CD4-positive, alpha-beta T cell (primary cell): Measurements from ENCODE around the gene PTGER4. TPM values are rescaled to one million over a fixed set of nuclear protein-coding genes. Genes with fewer than 3 reads are reported as not detected.

Experiments used
- ATAC-seq: fragments of 200-7000 bp; cut with Tn5 transposase; one replicate; pipeline ENCODE4 v1.10.0; 2022; ENCODE audit warnings: mild to moderate bottlenecking; ENCODE audit not compliant: poor library complexity
- CTCF ChIA-PET: fragments of 350-600 bp; sonication (Branson Sonifier 250); formaldehyde crosslinking; loops from one replicate; lab custom pipeline; 2021; ENCODE audit warnings: antibody characterized with exemption, inconsistent platforms; lab: Charles Lee
- POLR2A ChIA-PET: fragments of 350-600 bp; sonication (Branson Sonifier 250); formaldehyde crosslinking; loops from one replicate; lab custom pipeline; 2021; ENCODE audit warnings: antibody characterized with exemption, inconsistent platforms; lab: Charles Lee
- DNase-seq, 14 experiments: peaks; one replicate each; pipeline ENCODE4 v3.0.0-alpha.2; 2013 to 2020; ENCODE audit warnings: mixed read lengths in 2 of 14
- H3K27ac ChIP-seq, 2 donors: one replicate each; pipeline versions ENCODE4 v1.5.1 to v1.7.0; 2013; ENCODE audit warnings: low read length in 2 of 2, low read depth in 1 of 2, mild to moderate bottlenecking in 1 of 2
- H3K27me3 ChIP-seq, 2 experiments: 1 replicate in 1 of 2; 2 replicates in 1 of 2; pipeline versions ENCODE4 v1.6.1 to v1.7.0; 2013; ENCODE audit warnings: low read length in 2 of 2, control low read depth in 1 of 2, mild to moderate bottlenecking in 1 of 2, moderate library complexity in 1 of 2; ENCODE audit not compliant: insufficient read depth in 2 of 2, control insufficient read depth in 1 of 2
- H3K36me3 ChIP-seq: one replicate; pipeline ENCODE4 v1.6.1; 2013; ENCODE audit warnings: low read length, control low read depth; ENCODE audit not compliant: insufficient read depth
- H3K4me1 ChIP-seq: one replicate; pipeline ENCODE4 v1.6.1; 2013; ENCODE audit warnings: low read length, control low read depth; ENCODE audit not compliant: insufficient read depth
- H3K4me3 ChIP-seq: one replicate; pipeline ENCODE4 v1.5.1; 2013; ENCODE audit warnings: mild to moderate bottlenecking, low read length, moderate library complexity
- H3K9me3 ChIP-seq, 2 experiments: 1 replicate in 1 of 2; 2 replicates in 1 of 2; pipeline versions ENCODE4 v1.6.1 to v1.7.0; 2013; ENCODE audit warnings: low read length in 2 of 2, mild to moderate bottlenecking in 2 of 2, control low read depth in 1 of 2, moderate library complexity in 1 of 2; ENCODE audit not compliant: control insufficient read depth in 1 of 2, insufficient read depth in 1 of 2
- H3K27ac Mint-ChIP-seq: one replicate; pipeline ENCODE4 v1.8.0; 2020; ENCODE audit warnings: mixed read lengths
- H3K27me3 Mint-ChIP-seq: one replicate; pipeline ENCODE4 v1.8.0; 2021; ENCODE audit warnings: mixed read lengths
- H3K36me3 Mint-ChIP-seq: one replicate; pipeline ENCODE4 v1.8.0; 2021; ENCODE audit warnings: low read depth, mixed read lengths
- H3K4me1 Mint-ChIP-seq: one replicate; pipeline ENCODE4 v1.8.0; 2021; ENCODE audit warnings: low read depth, mixed read lengths
- H3K4me3 Mint-ChIP-seq: one replicate; pipeline ENCODE4 v1.8.0; 2020; ENCODE audit warnings: mild to moderate bottlenecking, mixed read lengths
- H3K9me3 Mint-ChIP-seq: one replicate; pipeline ENCODE4 v1.8.0; 2020; ENCODE audit warnings: mixed read lengths
- CTCF ChIP-seq: fragments of 200-600 bp; IDR thresholded peaks from one replicate; pipeline ENCODE4 v1.8.0; 2022; ENCODE audit warnings: antibody characterized with exemption, mild to moderate bottlenecking
- intact Hi-C, 2 experiments: fragments of 100-400 bp; cut with DNase I in 1 of 2; cut with micrococcal nuclease in 1 of 2; formaldehyde crosslinking; loops; one replicate each; pipeline versions ENCODE4 v1.15.1 to v1.9.0; 2023 to 2025; cut with DNase I, micrococcal nuclease
- total RNA-seq, 174 experiments: library from RNA in 2 of 174; stranded (reverse) in 2 of 174; gene quantifications; one replicate each; pipeline ENCODE4 v1.2.3 and lab custom pipeline; 2021 to 2026

The PTGER4 gene
- total RNA-seq, 2 experiments from 2014 or later, result 352 to 356 TPM

- H3K9me3 Mint-ChIP-seq, result no peaks in the 10 kb centered on the region
- Histone ChIP-seq H3K27ac (no peak overlapping the region), H3K9me3 (no peaks in the 10 kb centered on the region), H3K4me3 (no peak overlapping the region), H3K36me3 (no peaks in the 10 kb centered on the region), H3K27me3 (no peaks in the 10 kb centered on the region), H3K4me1 (peaks cover 32% of the 10 kb centered on the region)
- H3K4me1 Mint-ChIP-seq, result peaks cover 47% of the 10 kb centered on the region
- no peaks in the 10 kb centered on the region for H3K27me3 Mint-ChIP-seq
- ATAC-seq (no peak), DNase-seq (no peak)
- CTCF ChIA-PET, result no interaction called here
- intact Hi-C loops, result no loop called here
- POLR2A ChIA-PET, result interaction anchor here (1.3 kb wide), 1 partner anchor 32 kb away, joined by 10 read pairs; the partner anchor contains the start of gene PTGER4
- H3K36me3 Mint-ChIP-seq, result no peaks in the 10 kb centered on the region
- TF ChIP-seq CTCF, result no peak
- H3K4me3 Mint-ChIP-seq, result no peak overlapping the region
- peak overlapping the region; percentile 4 for H3K27ac Mint-ChIP-seq
Measured at GRCh38 chr5:40648150-40648549, 31.6 kb upstream of the PTGER4 start.

DNA sequence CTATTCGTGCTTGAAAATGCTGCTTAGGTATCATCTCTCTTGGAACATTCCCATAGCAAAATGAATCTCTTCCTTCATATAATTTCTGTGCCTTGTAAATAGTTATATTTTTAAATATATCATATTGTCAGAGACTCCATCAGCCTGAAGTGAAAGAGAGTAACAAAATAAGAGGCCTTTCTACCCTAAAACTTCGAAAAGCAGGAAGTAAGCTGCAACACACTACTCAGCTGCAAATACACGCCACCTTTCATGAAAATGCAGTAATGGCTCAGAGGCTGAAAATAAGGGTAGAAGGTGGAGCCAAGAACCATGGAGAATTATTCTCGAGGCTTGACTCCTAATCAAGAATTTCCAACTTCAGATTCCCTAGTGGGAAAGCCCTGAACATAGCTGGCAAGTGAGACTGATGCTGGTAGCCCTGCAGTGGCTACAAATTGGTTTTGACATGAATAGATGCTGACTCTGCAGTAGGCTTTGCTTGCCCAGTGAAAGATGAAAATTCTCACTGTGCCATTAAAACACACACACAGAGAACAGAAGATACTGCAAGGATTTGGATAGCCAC lies 30.2 kb upstream of the PTGER4 start:
- H3K27ac ChIP-seq, result peak overlapping the region; percentile 40 to 65
- no peaks in the 10 kb centered on the region for H3K36me3 Mint-ChIP-seq
- H3K27me3 ChIP-seq, result no peaks in the 10 kb centered on the region
- peak; percentile 4 for TF ChIP-seq CTCF
- peak overlapping the region; percentile 86 for H3K27ac Mint-ChIP-seq
- ChIA-PET POLR2A (interaction anchor here (0.9 to 1.9 kb wide), 6 partner anchors 26 to 34 kb away, joined by 3 to 8 read pairs (median 6); partner anchors contain the start of gene PTGER4), CTCF (no interaction called here)
- no peak overlapping the region for H3K4me3 ChIP-seq
- intact Hi-C loops, result no loop called here
- peaks cover 61% of the 10 kb centered on the region for H3K4me1 Mint-ChIP-seq
- no peaks in the 10 kb centered on the region for H3K9me3 ChIP-seq
- DNase-seq (peak in 3 of 14 experiments; percentile 52 to 55 (median 53)), ATAC-seq (peak; percentile 69)
- peaks cover 37% of the 10 kb centered on the region for H3K4me1 ChIP-seq
- H3K4me3 Mint-ChIP-seq, result peak overlapping the region; percentile 30
- no peaks in the 10 kb centered on the region for H3K9me3 Mint-ChIP-seq
- H3K27me3 Mint-ChIP-seq, result no peaks in the 10 kb centered on the region
- no peaks in the 10 kb centered on the region for H3K36me3 ChIP-seq

- H3K27me3 ChIP-seq, result no peaks in the 10 kb centered on the region
- no peak for DNase-seq
- H3K4me3 ChIP-seq, result no peak overlapping the region
- CTCF ChIA-PET, result no interaction called here
- H3K9me3 Mint-ChIP-seq, result no peaks in the 10 kb centered on the region
- no peak overlapping the region for H3K27ac Mint-ChIP-seq
- H3K9me3 ChIP-seq, result no peaks in the 10 kb centered on the region
- no peak for ATAC-seq
- no peak for TF ChIP-seq CTCF
- H3K36me3 ChIP-seq, result no peaks in the 10 kb centered on the region
- peaks cover 37% of the 10 kb centered on the region for H3K4me1 ChIP-seq
- H3K36me3 Mint-ChIP-seq, result no peaks in the 10 kb centered on the region
- H3K27me3 Mint-ChIP-seq, result no peaks in the 10 kb centered on the region
- H3K4me1 Mint-ChIP-seq, result peaks cover 77% of the 10 kb centered on the region
- intact Hi-C loops, result no loop called here
- POLR2A ChIA-PET, result interaction anchor here (5.3 kb wide), 1 partner anchor 28 kb away, joined by 103 read pairs; the partner anchor contains the start of gene PTGER4
- H3K27ac ChIP-seq, result no peak overlapping the region
- H3K4me3 Mint-ChIP-seq, result no peak overlapping the region
Measured at GRCh38 chr5:40651201-40651600, 28.5 kb upstream of the PTGER4 start.
